HepG2 (cell line): ENCODE results near the gene DSCAML1. TPM values are rescaled to one million over a fixed set of nuclear protein-coding genes. Genes with fewer than 3 reads are reported as not detected.

Experiments
- ATAC-seq: fragments of 200-7000 bp; cut with Tn5 transposase; 3 replicates; pipeline ENCODE4 v1.9.1; 2020; ENCODE audit warnings: mild to moderate bottlenecking, moderate library complexity
- BruUV-seq: library from RNA; stranded (reverse); fragments of 400-500 nt; replicated peaks from 2 replicates; lab custom pipeline; 2021; lab: Mats Ljungman, UMichigan
- CTCF ChIA-PET: fragments of 300-600 bp; formaldehyde crosslinking; extraction: SDS; loops from one replicate; lab custom pipeline; 2021; ENCODE audit warnings: low total read pairs, inconsistent platforms, low intra/inter-chr PET ratio; lab: Yijun Ruan, JAX
- POLR2A ChIA-PET: fragments of 350-600 bp; sonication (Branson Sonifier 250); formaldehyde crosslinking; loops from one replicate; lab custom pipeline; 2020; ENCODE audit warnings: antibody characterized with exemption, inconsistent platforms; lab: Yijun Ruan, JAX
- DNase-seq: peaks from one replicate; pipeline ENCODE4 v3.0.0-alpha.2; 2015; ENCODE audit warnings: low spot score
- FAIRE-seq: peaks from 3 replicates; lab custom pipeline; 2011; peaks lifted over from hg19 to GRCh38; lab: Jason Lieb, UNC
- H2AFZ ChIP-seq: one replicate; pipeline ENCODE4 v1.6.1; 2011; ENCODE audit warnings: low read length, inconsistent platforms
- H3K27ac ChIP-seq: fragments of 300-600 bp; 3 replicates; pipeline ENCODE4 v1.8.0; 2011; ENCODE audit warnings: mixed run types, mild to moderate bottlenecking, mixed read lengths, low read length, inconsistent platforms; ENCODE audit not compliant: insufficient read depth; ENCODE audit errors: extremely low read length
- H3K27me3 ChIP-seq, 2 experiments: fragments of 200-600 bp in 1 of 2; 2 replicates in 1 of 2; 3 replicates in 1 of 2; pipeline versions ENCODE4 v1.6.0 to v1.8.0; 2011; ENCODE audit warnings: low read length in 2 of 2, mild to moderate bottlenecking in 2 of 2, moderate library complexity in 2 of 2, inconsistent platforms in 1 of 2; ENCODE audit not compliant: insufficient read depth in 2 of 2, control insufficient read depth in 1 of 2
- H3K36me3 ChIP-seq, 2 experiments: fragments of 200-600 bp in 1 of 2; replicated peaks in 1 of 2; 2 replicates in 1 of 2; 3 replicates in 1 of 2; pipeline versions ENCODE4 v1.5.1 to v1.8.0; 2011; ENCODE audit warnings: low read length in 2 of 2, inconsistent platforms in 1 of 2; ENCODE audit not compliant: insufficient read depth in 2 of 2, control insufficient read depth in 1 of 2
- H3K4me1 ChIP-seq: 2 replicates; pipeline ENCODE4 v1.5.1; 2012; ENCODE audit warnings: low read length, inconsistent platforms; ENCODE audit not compliant: insufficient read depth
- H3K4me2 ChIP-seq: 2 replicates; pipeline ENCODE4 v1.6.0; 2011; ENCODE audit warnings: low read depth, low read length, inconsistent platforms
- H3K4me3 ChIP-seq, 3 experiments: fragments of 200-600 bp in 1 of 3; sonication (generic), shearing (Covaris generic) in 1 of 3; replicated peaks in 1 of 3; 2 replicates each; pipeline ENCODE4 v1.5.1; 2011 to 2016; ENCODE audit warnings: low read length in 3 of 3, inconsistent platforms in 2 of 3, low read depth in 2 of 3, mild to moderate bottlenecking in 2 of 3, control low read depth in 1 of 3, mixed read lengths in 1 of 3; ENCODE audit not compliant: insufficient read depth in 1 of 3
- H3K79me2 ChIP-seq: one replicate; pipeline ENCODE4 v1.6.1; 2011; ENCODE audit warnings: low read length, inconsistent platforms; ENCODE audit not compliant: insufficient read depth
- H3K9ac ChIP-seq: 2 replicates; pipeline ENCODE4 v1.6.0; 2011; ENCODE audit warnings: mild to moderate bottlenecking, low read depth, low read length, inconsistent platforms; ENCODE audit not compliant: insufficient read depth
- H3K9me3 ChIP-seq: 2 replicates; pipeline ENCODE4 v1.5.1; 2012; ENCODE audit warnings: mild to moderate bottlenecking, low read length
- H4K20me1 ChIP-seq: 2 replicates; pipeline ENCODE4 v1.6.0; 2011; ENCODE audit warnings: inconsistent platforms, mild to moderate bottlenecking, low read length, moderate library complexity; ENCODE audit not compliant: insufficient read depth
- PCBP1 ChIP-seq: fragments of 200-400 bp; formaldehyde crosslinking; IDR thresholded peaks from 2 replicates; pipeline ENCODE4 v1.6.1; 2017; ENCODE audit warnings: mild to moderate bottlenecking, low read depth, low read length, borderline replicate concordance
- RAD21 ChIP-seq: fragments of 450-650 bp; formaldehyde crosslinking; IDR thresholded peaks from 2 replicates; pipeline ENCODE4 v1.5.0; 2020; ENCODE audit warnings: mild to moderate bottlenecking
- ZC3H13 ChIP-seq: sonication (generic); formaldehyde crosslinking; IDR thresholded peaks from 2 replicates; pipeline ENCODE4 v1.8.1; 2023; ENCODE audit warnings: mild to moderate bottlenecking, missing genetic modification reagents, moderate library complexity
- ZNF496 ChIP-seq: sonication (generic); formaldehyde crosslinking; IDR thresholded peaks from 2 replicates; pipeline ENCODE4 v1.8.1; 2023; ENCODE audit warnings: mild to moderate bottlenecking, moderate library complexity, missing genetic modification reagents; ENCODE audit not compliant: insufficient replicate concordance
- WGBS: methylation state at CpG from one replicate; pipeline ENCODE4 v1.1.6; 2017; ENCODE audit warnings: low lambda C conversion rate; 5-methylcytosine and 5-hydroxymethylcytosine counted together
- in situ Hi-C: cut with HindIII; loops from 2 replicates; pipeline ENCODE4 v1.10.0; 2017; ENCODE audit warnings: low pct_unique_long_range_greater_than_20kb; ENCODE audit not compliant: extremely low pct_ligation_motif_present
- intact Hi-C: fragments of 100-400 bp; cut with micrococcal nuclease; formaldehyde crosslinking; loops from one replicate; pipeline ENCODE4 v1.10.0; 2022; ENCODE audit not compliant: unreplicated experiment
- polyA plus RNA-seq, 8 experiments: library from polyadenylated mRNA; depleted of rRNA in 3 of 8; stranded (reverse) in 7 of 8; unstranded in 1 of 8; fragments of >200 nt; fragmentation: Illumina TruSeq in 4 of 8; extraction: Trizol in 4 of 8; gene quantifications; 2 replicates each; pipeline versions ENCODE4 v1.2.1 to v1.2.3, GENCODE V29; 2011 to 2016; ENCODE audit warnings: low read depth in 4 of 8, missing spikeins in 1 of 8, mixed read lengths in 1 of 8; ENCODE audit not compliant: insufficient read depth in 1 of 8
- total RNA-seq, 5 experiments: library from RNA; depleted of rRNA; stranded (reverse); fragments of >200 nt; fragmentation: Illumina TruSeq; extraction: Trizol; gene quantifications; 2 replicates each; pipeline ENCODE4 v1.2.3, GENCODE V29; 2016; ENCODE audit warnings: low read depth in 1 of 5
- TF ChIP-seq, protein P1 (sequence below): sonication (generic); formaldehyde crosslinking; IDR thresholded peaks from 2 replicates; pipeline ENCODE4 v1.5.0; 2020; ENCODE audit warnings: mild to moderate bottlenecking, missing genetic modification reagents, borderline replicate concordance

Gene DSCAML1
- total and polyA plus RNA-seq, 2 of the 13 experiments (the other 11 are each of a cell fraction or from before 2014, with no cell fraction given), result 0.29 to 0.40 TPM

- Histone ChIP-seq H3K36me3 (no peaks in the 10 kb centered on the region), H3K79me2 (no peaks in the 10 kb centered on the region), H3K4me2 (no peak overlapping the region)
- CTCF ChIA-PET, result no interaction called here
- 9% methylated on average over 4 of the region's 5 CpGs for WGBS
- intact Hi-C loops, result no loop called here
- no peak for TF ChIP-seq RAD21 (CRISPR knock-in tag)
- TF ChIP-seq ZNF496, result no peak
- TF ChIP-seq, protein P1, sequence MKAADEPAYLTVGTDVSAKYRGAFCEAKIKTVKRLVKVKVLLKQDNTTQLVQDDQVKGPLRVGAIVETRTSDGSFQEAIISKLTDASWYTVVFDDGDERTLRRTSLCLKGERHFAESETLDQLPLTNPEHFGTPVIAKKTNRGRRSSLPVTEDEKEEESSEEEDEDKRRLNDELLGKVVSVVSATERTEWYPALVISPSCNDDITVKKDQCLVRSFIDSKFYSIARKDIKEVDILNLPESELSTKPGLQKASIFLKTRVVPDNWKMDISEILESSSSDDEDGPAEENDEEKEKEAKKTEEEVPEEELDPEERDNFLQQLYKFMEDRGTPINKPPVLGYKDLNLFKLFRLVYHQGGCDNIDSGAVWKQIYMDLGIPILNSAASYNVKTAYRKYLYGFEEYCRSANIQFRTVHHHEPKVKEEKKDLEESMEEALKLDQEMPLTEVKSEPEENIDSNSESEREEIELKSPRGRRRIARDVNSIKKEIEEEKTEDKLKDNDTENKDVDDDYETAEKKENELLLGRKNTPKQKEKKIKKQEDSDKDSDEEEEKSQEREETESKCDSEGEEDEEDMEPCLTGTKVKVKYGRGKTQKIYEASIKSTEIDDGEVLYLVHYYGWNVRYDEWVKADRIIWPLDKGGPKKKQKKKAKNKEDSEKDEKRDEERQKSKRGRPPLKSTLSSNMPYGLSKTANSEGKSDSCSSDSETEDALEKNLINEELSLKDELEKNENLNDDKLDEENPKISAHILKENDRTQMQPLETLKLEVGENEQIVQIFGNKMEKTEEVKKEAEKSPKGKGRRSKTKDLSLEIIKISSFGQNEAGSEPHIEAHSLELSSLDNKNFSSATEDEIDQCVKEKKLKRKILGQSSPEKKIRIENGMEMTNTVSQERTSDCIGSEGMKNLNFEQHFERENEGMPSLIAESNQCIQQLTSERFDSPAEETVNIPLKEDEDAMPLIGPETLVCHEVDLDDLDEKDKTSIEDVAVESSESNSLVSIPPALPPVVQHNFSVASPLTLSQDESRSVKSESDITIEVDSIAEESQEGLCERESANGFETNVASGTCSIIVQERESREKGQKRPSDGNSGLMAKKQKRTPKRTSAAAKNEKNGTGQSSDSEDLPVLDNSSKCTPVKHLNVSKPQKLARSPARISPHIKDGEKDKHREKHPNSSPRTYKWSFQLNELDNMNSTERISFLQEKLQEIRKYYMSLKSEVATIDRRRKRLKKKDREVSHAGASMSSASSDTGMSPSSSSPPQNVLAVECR (CRISPR knock-in tag), result no peak
- TF ChIP-seq PCBP1, result no peak
- TF ChIP-seq ZC3H13, result no peak
- TF ChIP-seq, all 625 proteins: peak for 0
- Histone ChIP-seq H3K4me3 (no peak overlapping the region), H3K27me3 (peaks cover 3 to 23% of the 10 kb centered on the region in 2 experiments; a peak in 2 of 5 replicates), H4K20me1 (no peaks in the 10 kb centered on the region), H2AFZ (no peak overlapping the region), H3K4me1 (peaks cover 6% of the 10 kb centered on the region; the same call in 1 of the 2 replicates), H3K27ac (no peak overlapping the region), H3K9me3 (no peaks in the 10 kb centered on the region), H3K9ac (no peak overlapping the region)
- ATAC-seq (no peak), FAIRE-seq (no peak), DNase-seq (no peak)
- POLR2A ChIA-PET, result no interaction called here
- in situ Hi-C loops, result no loop called here
- BruUV-seq, result no TSS peak
These were observed 4.8 kb downstream of the DSCAML1 start for GRCh38 chr11:117792241-117792640.
